NCI-H1048 (cell line): Measurements from ENCODE around the gene KLHL12.

Experiments used
- DNase-seq: peaks from one replicate; lab custom pipeline; 2025; lab: John Stamatoyannopoulos, UW

The KLHL12 gene

GRCh38 chr1:202926581-202927491, at the start of gene KLHL12:
Gene KLHL12, minus strand, starts transcription at chr1:202927234. Its CDS starts 2,072 bp downstream, at chr1:202925162.
- DNase-seq, result peak; percentile 98

GRCh38 chr1:202976633-202977032, 49.6 kb upstream of the KLHL12 start:
- DNase-seq, result no peak

- DNase-seq, result no peak
These were observed 47.8 kb upstream of the KLHL12 start for GRCh38 chr1:202974856-202975255.

- no peak for DNase-seq
These were observed 45.0 kb upstream of the KLHL12 start for GRCh38 chr1:202972046-202972445.

- DNase-seq, result no peak
These were observed 41.9 kb upstream of the KLHL12 start for GRCh38 chr1:202968895-202969295.

- no peak for DNase-seq
These were observed 41.3 kb upstream of the KLHL12 start for GRCh38 chr1:202968351-202968750.

GRCh38 chr1:202967684-202968281, 40.7 kb upstream of the KLHL12 start:
- DNase-seq, result no peak

- DNase-seq, result no peak
These were observed 39.2 kb upstream of the KLHL12 start for GRCh38 chr1:202966006-202966898.

- no peak for DNase-seq
These were observed 38.4 kb upstream of the KLHL12 start for GRCh38 chr1:202965422-202965821.

- DNase-seq, result no peak
These were observed 37.9 kb upstream of the KLHL12 start for GRCh38 chr1:202964791-202965410.

- no peak for DNase-seq
These were observed 34.3 kb upstream of the KLHL12 start for GRCh38 chr1:202961220-202961880.

- no peak for DNase-seq
These were observed 32.2 kb upstream of the KLHL12 start for GRCh38 chr1:202959276-202959620.

GRCh38 chr1:202958544-202959275, 31.7 kb upstream of the KLHL12 start:
- no peak for DNase-seq

- peak; percentile 93 for DNase-seq
These were observed 30.9 kb upstream of the KLHL12 start, which contains the start of gene ADIPOR1 for GRCh38 chr1:202957733-202958543. Gene ADIPOR1, minus strand, starts transcription at chr1:202958312. Its CDS starts 7,242 bp downstream, at chr1:202951070.

GRCh38 chr1:202956969-202957368, 29.9 kb upstream of the KLHL12 start:
- no peak for DNase-seq

- no peak for DNase-seq
These were observed 27.2 kb upstream of the KLHL12 start for GRCh38 chr1:202954057-202954745.

GRCh38 chr1:202953392-202953791, 26.4 kb upstream of the KLHL12 start:
- no peak for DNase-seq

GRCh38 chr1:202952818-202953217, 25.8 kb upstream of the KLHL12 start:
- DNase-seq, result no peak

- no peak for DNase-seq
These were observed 25.1 kb upstream of the KLHL12 start for GRCh38 chr1:202952099-202952498.
